Left lung (tissue), 10 donors: ENCODE data around the gene SEBOX. TPM values are rescaled to one million over a fixed set of nuclear protein-coding genes. Genes with fewer than 3 reads are reported as not detected.

Source experiments
- ATAC-seq: fragments of 200-7000 bp; cut with Tn5 transposase; one replicate; pipeline ENCODE4 v1.9.1; 2020; ENCODE audit warnings: moderate library complexity
- DNase-seq, 4 donors: peaks; one replicate each; pipeline ENCODE4 v3.0.0-alpha.2; 2013 to 2020
- H3K27ac ChIP-seq, 2 donors: fragments of 200-600 bp; sonication (generic) in 1 of 2; one replicate each; pipeline versions ENCODE4 v1.5.0 to v1.8.0; 2020 to 2021
- H3K27me3 ChIP-seq, 2 donors: fragments of 200-600 bp; sonication (generic) in 1 of 2; one replicate each; pipeline versions ENCODE4 v1.5.0 to v1.8.0; 2020 to 2021
- H3K36me3 ChIP-seq, 2 donors: fragments of 200-600 bp; sonication (generic) in 1 of 2; one replicate each; pipeline versions ENCODE4 v1.5.0 to v1.8.0; 2020 to 2021
- H3K4me1 ChIP-seq, 2 donors: fragments of 200-600 bp; one replicate each; pipeline ENCODE4 v1.8.0; 2021
- H3K4me3 ChIP-seq, 2 donors: fragments of 200-600 bp; sonication (generic) in 1 of 2; one replicate each; pipeline versions ENCODE4 v1.5.0 to v1.8.0; 2020 to 2021; ENCODE audit warnings: mild to moderate bottlenecking in 1 of 2
- H3K9me3 ChIP-seq, 2 donors: fragments of 200-600 bp; sonication (generic) in 1 of 2; one replicate each; pipeline versions ENCODE4 v1.5.0 to v1.8.0; 2020 to 2021
- intact Hi-C, 2 donors: fragments of 100-400 bp; cut with DNase I; formaldehyde crosslinking; loops; one replicate each; pipeline versions ENCODE4 v1.11.2 to v1.14.2; 2022
- polyA plus RNA-seq, 6 donors: library from polyadenylated mRNA; unstranded; fragments of 120-200 nt; gene quantifications; one replicate each; pipeline ENCODE4 v1.2.1, GENCODE V29; 2013; ENCODE audit not compliant: insufficient read length in 6 of 6
- total RNA-seq, 2 donors: library from RNA; stranded (reverse); fragmentation: NEBNext Ultra II Directional; extraction: Animal tissue kit (Norgen Biotek cat#: 25700); gene quantifications; one replicate each; pipeline ENCODE4 v1.2.1, GENCODE V29; 2021
- TF ChIP-seq, protein P1 (sequence below), 2 donors: fragments of 200-600 bp; sonication (generic) in 1 of 2; IDR thresholded peaks; one replicate each; pipeline versions ENCODE4 v1.5.0 to v1.8.0; 2021; ENCODE audit warnings: antibody characterized with exemption in 2 of 2
- donor health status: DM: no; HTN: yes; CAD: no.
- donor health status: DM: no; HTN: no; CAD: no.

SEBOX gene
- total and polyA plus RNA-seq, 8 donors: not detected

DNA sequence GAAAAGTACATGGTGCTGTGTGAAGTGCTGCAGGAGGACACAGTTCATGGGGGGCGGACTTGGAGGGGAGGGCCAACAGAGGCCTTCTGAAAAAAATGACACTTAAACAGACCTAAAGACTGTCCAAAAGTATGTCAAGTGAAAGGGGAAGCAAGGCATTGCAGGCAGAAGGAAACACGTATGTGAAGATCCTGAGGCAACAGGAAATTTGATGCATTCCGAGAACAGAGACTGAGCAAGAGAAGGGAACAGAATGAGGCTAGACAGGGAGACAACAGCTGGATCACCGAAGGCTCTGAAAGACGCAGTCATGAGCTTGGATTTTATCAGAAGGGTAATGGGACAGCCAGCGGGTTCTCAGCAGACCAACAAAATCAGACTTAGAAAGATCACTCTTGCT, 30.8 kb downstream of the SEBOX start:
- no peak for ATAC-seq
- Histone ChIP-seq H3K36me3 (peaks cover 0 to 31% of the 10 kb centered on the region in 2 donors), H3K27me3 (no peaks in the 10 kb centered on the region), H3K9me3 (no peaks in the 10 kb centered on the region), H3K27ac (peak overlapping the region in 1 of 2 donors; percentile 97), H3K4me1 (peaks cover 24 to 52% of the 10 kb centered on the region in 2 donors), H3K4me3 (peak overlapping the region; percentile 89 to 97)
- intact Hi-C loops: no loop called here
- TF ChIP-seq, protein P1, sequence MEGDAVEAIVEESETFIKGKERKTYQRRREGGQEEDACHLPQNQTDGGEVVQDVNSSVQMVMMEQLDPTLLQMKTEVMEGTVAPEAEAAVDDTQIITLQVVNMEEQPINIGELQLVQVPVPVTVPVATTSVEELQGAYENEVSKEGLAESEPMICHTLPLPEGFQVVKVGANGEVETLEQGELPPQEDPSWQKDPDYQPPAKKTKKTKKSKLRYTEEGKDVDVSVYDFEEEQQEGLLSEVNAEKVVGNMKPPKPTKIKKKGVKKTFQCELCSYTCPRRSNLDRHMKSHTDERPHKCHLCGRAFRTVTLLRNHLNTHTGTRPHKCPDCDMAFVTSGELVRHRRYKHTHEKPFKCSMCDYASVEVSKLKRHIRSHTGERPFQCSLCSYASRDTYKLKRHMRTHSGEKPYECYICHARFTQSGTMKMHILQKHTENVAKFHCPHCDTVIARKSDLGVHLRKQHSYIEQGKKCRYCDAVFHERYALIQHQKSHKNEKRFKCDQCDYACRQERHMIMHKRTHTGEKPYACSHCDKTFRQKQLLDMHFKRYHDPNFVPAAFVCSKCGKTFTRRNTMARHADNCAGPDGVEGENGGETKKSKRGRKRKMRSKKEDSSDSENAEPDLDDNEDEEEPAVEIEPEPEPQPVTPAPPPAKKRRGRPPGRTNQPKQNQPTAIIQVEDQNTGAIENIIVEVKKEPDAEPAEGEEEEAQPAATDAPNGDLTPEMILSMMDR (IDR thresholded peaks at IDR 0.05): no peak
- no peak for DNase-seq

DNA sequence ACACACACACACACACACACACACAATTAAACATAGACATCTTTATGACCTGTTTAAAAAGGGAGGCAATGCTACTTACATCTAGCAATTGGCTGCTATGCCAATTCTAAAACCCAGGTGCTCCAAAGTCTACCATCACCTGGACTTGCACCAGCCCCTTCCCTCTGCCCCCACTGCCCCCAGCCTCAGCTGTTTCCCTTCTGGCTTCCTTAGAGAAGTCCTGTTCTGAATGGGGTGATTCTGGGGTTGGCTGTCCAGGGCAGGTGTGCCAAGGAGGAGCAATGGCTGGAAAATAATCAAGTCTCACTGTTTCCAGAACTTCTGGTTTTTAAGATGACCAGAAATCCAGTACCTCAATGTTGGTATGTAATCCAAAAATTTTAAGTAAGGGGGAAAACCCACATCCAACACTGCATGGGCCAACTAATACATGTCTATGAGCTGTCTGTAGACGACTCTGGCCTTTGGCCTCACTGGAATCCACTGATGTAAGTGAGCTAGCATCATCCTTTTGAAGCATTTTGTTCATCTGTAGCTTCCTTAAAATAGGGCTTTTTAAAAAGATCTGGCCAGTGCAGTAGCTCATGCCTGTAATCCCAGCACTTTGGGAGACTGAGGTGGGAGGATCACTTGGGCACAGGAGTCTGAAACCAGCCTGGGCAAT, 31.8 kb downstream of the SEBOX start:
- Histone ChIP-seq H3K27me3 (no peaks in the 10 kb centered on the region), H3K27ac (peak overlapping the region in 1 of 2 donors; percentile 97), H3K36me3 (peaks cover 0 to 40% of the 10 kb centered on the region in 2 donors), H3K4me1 (peaks cover 24 to 43% of the 10 kb centered on the region in 2 donors), H3K9me3 (no peaks in the 10 kb centered on the region), H3K4me3 (no peak overlapping the region)
- TF ChIP-seq, protein P1 (IDR thresholded peaks at IDR 0.05): no peak
- no peak for DNase-seq
- ATAC-seq: no peak
- intact Hi-C loops: no loop called here

DNA sequence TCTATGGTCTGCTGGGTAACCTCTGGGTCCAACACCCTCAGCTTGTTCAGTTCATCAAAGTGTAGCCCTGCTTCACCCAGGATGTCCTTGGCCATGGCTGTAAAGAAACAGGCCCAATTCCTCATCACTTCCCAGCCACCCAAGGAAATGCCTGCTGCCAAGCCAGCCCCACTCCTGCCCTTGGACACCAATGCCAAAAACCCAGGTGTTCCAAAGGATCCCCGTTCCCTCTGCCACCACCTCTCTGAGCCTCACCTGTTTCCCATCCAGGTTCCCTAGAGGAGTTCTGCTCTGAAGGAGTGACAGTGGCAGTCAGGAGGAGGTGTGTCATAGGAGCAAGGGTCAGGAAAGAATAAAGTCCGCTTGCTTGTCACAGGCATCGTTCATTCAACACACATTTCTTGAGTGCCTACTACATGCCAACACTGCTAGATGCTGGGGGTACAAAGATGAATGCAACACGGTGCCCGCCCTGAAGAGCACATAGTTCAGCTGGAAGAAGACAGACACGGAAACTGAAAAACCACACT, 33.0 kb downstream of the SEBOX start:
- intact Hi-C loops: no loop called here

DNA sequence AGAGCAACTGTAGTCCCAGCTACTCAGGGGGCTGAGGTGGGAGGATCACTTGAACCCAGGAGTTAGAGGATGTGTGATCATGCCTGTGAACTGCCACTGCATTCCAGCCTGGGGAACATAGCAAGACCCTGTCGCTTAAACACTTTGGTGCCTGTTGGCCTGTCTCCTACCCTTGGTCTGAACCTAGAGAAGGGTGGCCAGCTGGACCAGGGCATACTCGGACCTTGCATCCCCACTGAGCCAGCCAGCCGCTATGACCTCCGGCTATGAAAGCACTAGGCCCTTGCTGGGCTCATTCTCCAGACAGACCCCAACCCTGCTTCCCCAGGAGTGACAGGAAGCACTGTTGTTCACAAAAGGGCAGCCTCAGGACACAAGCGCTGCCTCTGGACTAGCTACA, 34.3 kb downstream of the SEBOX start:
- intact Hi-C loops: no loop called here
- no peak overlapping the region for H3K27ac ChIP-seq
- DNase-seq (no peak), ATAC-seq (no peak)
- H3K4me1 ChIP-seq: peaks cover 10 to 21% of the 10 kb centered on the region in 2 donors
- H3K9me3 ChIP-seq: no peaks in the 10 kb centered on the region
- TF ChIP-seq, protein P1 (IDR thresholded peaks at IDR 0.05): no peak
- H3K36me3 ChIP-seq: peaks cover 0 to 59% of the 10 kb centered on the region in 2 donors
- H3K27me3 ChIP-seq: no peaks in the 10 kb centered on the region
- H3K4me3 ChIP-seq: no peak overlapping the region

More for the DNA sequence above, 33.0 kb downstream of the SEBOX start:
- DNase-seq (no peak), ATAC-seq (no peak)
- TF ChIP-seq, protein P1 (IDR thresholded peaks at IDR 0.05): no peak
- Histone ChIP-seq H3K4me3 (no peak overlapping the region), H3K9me3 (no peaks in the 10 kb centered on the region), H3K36me3 (peaks cover 0 to 53% of the 10 kb centered on the region in 2 donors), H3K4me1 (peaks cover 18 to 30% of the 10 kb centered on the region in 2 donors), H3K27ac (no peak overlapping the region), H3K27me3 (no peaks in the 10 kb centered on the region)

DNA sequence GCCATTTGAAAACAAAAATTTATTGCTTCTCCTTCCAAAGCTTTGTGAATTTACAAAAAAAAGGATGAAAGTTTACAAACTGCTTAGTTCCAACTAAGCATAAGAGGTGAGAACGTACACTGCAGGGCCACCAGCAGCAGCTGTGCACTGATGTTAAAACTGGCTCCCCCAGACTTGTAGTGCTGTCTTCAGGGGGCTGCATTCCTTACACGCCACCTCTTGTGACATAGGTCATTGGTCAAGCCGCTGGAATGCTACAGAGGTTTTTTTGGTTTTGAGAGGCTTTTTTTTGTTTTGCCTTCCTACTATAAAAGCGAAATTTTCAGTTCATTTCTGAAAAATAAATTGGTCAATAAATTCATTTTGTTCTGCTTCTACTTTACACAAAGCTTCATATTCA, 36.7 kb downstream of the SEBOX start:
- no peak for ATAC-seq
- Histone ChIP-seq H3K9me3 (no peaks in the 10 kb centered on the region), H3K27ac (no peak overlapping the region), H3K27me3 (no peaks in the 10 kb centered on the region), H3K36me3 (peaks cover 0 to 59% of the 10 kb centered on the region in 2 donors), H3K4me1 (peaks cover 0 to 14% of the 10 kb centered on the region in 2 donors), H3K4me3 (no peak overlapping the region)
- intact Hi-C loops: no loop called here
- DNase-seq: no peak
- TF ChIP-seq, protein P1 (IDR thresholded peaks at IDR 0.05): no peak
